HepG2 (cell line): ENCODE measurements around the gene CYSTM1. TPM values are rescaled to one million over a fixed set of nuclear protein-coding genes. Genes with fewer than 3 reads are reported as not detected.

ENCODE experiments used
- ATAC-seq: fragments of 200-7000 bp; cut with Tn5 transposase; 3 replicates; pipeline ENCODE4 v1.9.1; 2020; ENCODE audit warnings: mild to moderate bottlenecking, moderate library complexity
- BruUV-seq: library from RNA; stranded (reverse); fragments of 400-500 nt; replicated peaks from 2 replicates; lab custom pipeline; 2021; lab: Mats Ljungman, UMichigan
- CTCF ChIA-PET: fragments of 300-600 bp; formaldehyde crosslinking; extraction: SDS; loops from one replicate; lab custom pipeline; 2021; ENCODE audit warnings: low total read pairs, inconsistent platforms, low intra/inter-chr PET ratio; lab: Yijun Ruan, JAX
- POLR2A ChIA-PET: fragments of 350-600 bp; sonication (Branson Sonifier 250); formaldehyde crosslinking; loops from one replicate; lab custom pipeline; 2020; ENCODE audit warnings: antibody characterized with exemption, inconsistent platforms; lab: Yijun Ruan, JAX
- DNase-seq: peaks from one replicate; pipeline ENCODE4 v3.0.0-alpha.2; 2015; ENCODE audit warnings: low spot score
- FAIRE-seq: peaks from 3 replicates; lab custom pipeline; 2011; peaks lifted over from hg19 to GRCh38; lab: Jason Lieb, UNC
- H2AFZ ChIP-seq: one replicate; pipeline ENCODE4 v1.6.1; 2011; ENCODE audit warnings: low read length, inconsistent platforms
- H3K27ac ChIP-seq: fragments of 300-600 bp; 3 replicates; pipeline ENCODE4 v1.8.0; 2011; ENCODE audit warnings: mixed run types, mild to moderate bottlenecking, mixed read lengths, low read length, inconsistent platforms; ENCODE audit not compliant: insufficient read depth; ENCODE audit errors: extremely low read length
- H3K27me3 ChIP-seq, 2 experiments: fragments of 200-600 bp in 1 of 2; 2 replicates in 1 of 2; 3 replicates in 1 of 2; pipeline versions ENCODE4 v1.6.0 to v1.8.0; 2011; ENCODE audit warnings: low read length in 2 of 2, mild to moderate bottlenecking in 2 of 2, moderate library complexity in 2 of 2, inconsistent platforms in 1 of 2; ENCODE audit not compliant: insufficient read depth in 2 of 2, control insufficient read depth in 1 of 2
- H3K36me3 ChIP-seq, 2 experiments: fragments of 200-600 bp in 1 of 2; replicated peaks in 1 of 2; 2 replicates in 1 of 2; 3 replicates in 1 of 2; pipeline versions ENCODE4 v1.5.1 to v1.8.0; 2011; ENCODE audit warnings: low read length in 2 of 2, inconsistent platforms in 1 of 2; ENCODE audit not compliant: insufficient read depth in 2 of 2, control insufficient read depth in 1 of 2
- H3K4me1 ChIP-seq: 2 replicates; pipeline ENCODE4 v1.5.1; 2012; ENCODE audit warnings: low read length, inconsistent platforms; ENCODE audit not compliant: insufficient read depth
- H3K4me2 ChIP-seq: 2 replicates; pipeline ENCODE4 v1.6.0; 2011; ENCODE audit warnings: low read depth, low read length, inconsistent platforms
- H3K4me3 ChIP-seq, 3 experiments: fragments of 200-600 bp in 1 of 3; sonication (generic), shearing (Covaris generic) in 1 of 3; replicated peaks in 1 of 3; 2 replicates each; pipeline ENCODE4 v1.5.1; 2011 to 2016; ENCODE audit warnings: low read length in 3 of 3, inconsistent platforms in 2 of 3, low read depth in 2 of 3, mild to moderate bottlenecking in 2 of 3, control low read depth in 1 of 3, mixed read lengths in 1 of 3; ENCODE audit not compliant: insufficient read depth in 1 of 3
- H3K79me2 ChIP-seq: one replicate; pipeline ENCODE4 v1.6.1; 2011; ENCODE audit warnings: low read length, inconsistent platforms; ENCODE audit not compliant: insufficient read depth
- H3K9ac ChIP-seq: 2 replicates; pipeline ENCODE4 v1.6.0; 2011; ENCODE audit warnings: mild to moderate bottlenecking, low read depth, low read length, inconsistent platforms; ENCODE audit not compliant: insufficient read depth
- H3K9me3 ChIP-seq: 2 replicates; pipeline ENCODE4 v1.5.1; 2012; ENCODE audit warnings: mild to moderate bottlenecking, low read length
- H4K20me1 ChIP-seq: 2 replicates; pipeline ENCODE4 v1.6.0; 2011; ENCODE audit warnings: inconsistent platforms, mild to moderate bottlenecking, low read length, moderate library complexity; ENCODE audit not compliant: insufficient read depth
- ATAD3A ChIP-seq: sonication (generic); formaldehyde crosslinking; IDR thresholded peaks from 2 replicates; pipeline ENCODE4 v1.4.0; 2020; ENCODE audit warnings: missing genetic modification reagents
- GZF1 ChIP-seq: sonication (generic); formaldehyde crosslinking; IDR thresholded peaks from 2 replicates; pipeline ENCODE4 v1.5.1; 2020; ENCODE audit warnings: mild to moderate bottlenecking, missing genetic modification reagents
- HES4 ChIP-seq: sonication (generic); formaldehyde crosslinking; IDR thresholded peaks from 2 replicates; pipeline ENCODE4 v1.9.0; 2021; ENCODE audit warnings: mild to moderate bottlenecking, missing genetic modification reagents, borderline replicate concordance
- HNRNPK ChIP-seq: fragments of 200-400 bp; formaldehyde crosslinking; IDR thresholded peaks from 2 replicates; pipeline ENCODE4 v1.6.1; 2018; ENCODE audit warnings: low read length, low read depth, moderate library complexity, mild to moderate bottlenecking; ENCODE audit not compliant: poor library complexity, severe bottlenecking
- MEF2D ChIP-seq: sonication (generic); formaldehyde crosslinking; IDR thresholded peaks from 2 replicates; pipeline ENCODE4 v1.5.1; 2020; ENCODE audit warnings: mild to moderate bottlenecking, missing genetic modification reagents
- MTA1 ChIP-seq: sonication (generic); formaldehyde crosslinking; IDR thresholded peaks from 2 replicates; pipeline ENCODE4 v1.4.0; 2020; ENCODE audit warnings: missing genetic modification reagents, mild to moderate bottlenecking, borderline replicate concordance
- NR2F2 ChIP-seq: IDR thresholded peaks from 2 replicates; pipeline ENCODE4 v1.6.1; 2012; ENCODE audit warnings: low read depth, inconsistent platforms, borderline replicate concordance
- PCBP1 ChIP-seq: fragments of 200-400 bp; formaldehyde crosslinking; IDR thresholded peaks from 2 replicates; pipeline ENCODE4 v1.6.1; 2017; ENCODE audit warnings: mild to moderate bottlenecking, low read depth, low read length, borderline replicate concordance
- RFX5 ChIP-seq: IDR thresholded peaks from 2 replicates; pipeline ENCODE4 v1.6.1; 2011; ENCODE audit warnings: low read depth, low read length, improper control_type of control experiment
- RFXAP ChIP-seq: sonication (generic); formaldehyde crosslinking; IDR thresholded peaks from 2 replicates; pipeline ENCODE4 v1.4.0; 2020; ENCODE audit warnings: missing genetic modification reagents, borderline replicate concordance
- SOX5 ChIP-seq: IDR thresholded peaks from 2 replicates; pipeline ENCODE4 v1.6.1; 2016; ENCODE audit warnings: borderline replicate concordance
- U2AF2 ChIP-seq: fragments of 200-400 bp; formaldehyde crosslinking; IDR thresholded peaks from 2 replicates; pipeline ENCODE4 v1.6.1; 2017; ENCODE audit warnings: low read depth, mild to moderate bottlenecking, low read length
- ZFX ChIP-seq: sonication (generic); formaldehyde crosslinking; IDR thresholded peaks from 2 replicates; pipeline ENCODE4 v1.4.0; 2020; ENCODE audit warnings: mild to moderate bottlenecking, low read depth, missing genetic modification reagents, moderate library complexity
- ZNF547 ChIP-seq: sonication (generic); formaldehyde crosslinking; IDR thresholded peaks from 2 replicates; pipeline ENCODE4 v1.5.1; 2020; ENCODE audit warnings: mild to moderate bottlenecking, missing genetic modification reagents
- WGBS: methylation state at CpG from one replicate; pipeline ENCODE4 v1.1.6; 2017; ENCODE audit warnings: low lambda C conversion rate; 5-methylcytosine and 5-hydroxymethylcytosine counted together
- in situ Hi-C: cut with HindIII; loops from 2 replicates; pipeline ENCODE4 v1.10.0; 2017; ENCODE audit warnings: low pct_unique_long_range_greater_than_20kb; ENCODE audit not compliant: extremely low pct_ligation_motif_present
- intact Hi-C: fragments of 100-400 bp; cut with micrococcal nuclease; formaldehyde crosslinking; loops from one replicate; pipeline ENCODE4 v1.10.0; 2022; ENCODE audit not compliant: unreplicated experiment
- polyA plus RNA-seq, 8 experiments: library from polyadenylated mRNA; depleted of rRNA in 3 of 8; stranded (reverse) in 7 of 8; unstranded in 1 of 8; fragments of >200 nt; fragmentation: Illumina TruSeq in 4 of 8; extraction: Trizol in 4 of 8; gene quantifications; 2 replicates each; pipeline versions ENCODE4 v1.2.1 to v1.2.3, GENCODE V29; 2011 to 2016; ENCODE audit warnings: low read depth in 4 of 8, missing spikeins in 1 of 8, mixed read lengths in 1 of 8; ENCODE audit not compliant: insufficient read depth in 1 of 8
- total RNA-seq, 5 experiments: library from RNA; depleted of rRNA; stranded (reverse); fragments of >200 nt; fragmentation: Illumina TruSeq; extraction: Trizol; gene quantifications; 2 replicates each; pipeline ENCODE4 v1.2.3, GENCODE V29; 2016; ENCODE audit warnings: low read depth in 1 of 5
- TF ChIP-seq, protein P1 (sequence below): sonication (generic); formaldehyde crosslinking; IDR thresholded peaks from 2 replicates; pipeline ENCODE4 v1.5.0; 2020; ENCODE audit warnings: mild to moderate bottlenecking, missing genetic modification reagents, borderline replicate concordance
- TF ChIP-seq, protein P2 (sequence below): sonication (generic); formaldehyde crosslinking; conservative IDR thresholded peaks from 2 replicates; pipeline ENCODE4 v1.4.0; 2020; ENCODE audit warnings: missing genetic modification reagents

CYSTM1 gene
- total and polyA plus RNA-seq, 2 of the 13 experiments (the other 11 are each of a cell fraction or from before 2014, with no cell fraction given): 40.0 to 73.4 TPM

DNA sequence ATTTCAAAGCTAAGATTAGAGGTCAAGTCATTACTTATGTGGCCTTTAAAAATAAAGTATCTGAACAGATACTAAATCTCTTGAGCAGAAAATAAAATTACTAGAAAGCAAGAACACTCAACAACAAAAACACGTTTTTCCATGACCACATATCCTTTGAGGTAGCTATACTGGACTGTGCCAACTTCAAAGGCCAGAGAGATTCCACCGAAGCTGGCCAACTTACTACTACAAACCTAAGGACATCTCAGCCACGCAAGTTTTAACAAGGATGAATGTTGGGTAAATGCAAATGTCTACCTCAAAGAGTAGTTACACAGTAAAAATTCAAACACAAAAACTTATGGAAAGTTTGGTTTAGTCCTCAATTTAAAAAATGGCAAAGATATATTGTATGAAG is 109.0 kb downstream of the CYSTM1 start:
- no peak overlapping the region for H3K4me2 ChIP-seq
- ATAC-seq: no peak
- in situ Hi-C loops: no loop called here
- H4K20me1 ChIP-seq: no peaks in the 10 kb centered on the region
- CTCF ChIA-PET: no interaction called here
- H3K27me3 ChIP-seq: no peaks in the 10 kb centered on the region
- H3K4me3 ChIP-seq: no peak overlapping the region
- peaks cover 58% of the 10 kb centered on the region for H3K79me2 ChIP-seq
- H3K4me1 ChIP-seq: peaks cover 15% of the 10 kb centered on the region; the same call in 1 of the 2 replicates
- H3K9me3 ChIP-seq: no peaks in the 10 kb centered on the region
- intact Hi-C loops: no loop called here
- peaks cover 6 to 14% of the 10 kb centered on the region in 2 experiments; a peak in 3 of 5 replicates for H3K36me3 ChIP-seq
- no peak for DNase-seq
- no peak overlapping the region for H3K9ac ChIP-seq
- FAIRE-seq: no peak
- no peak overlapping the region for H3K27ac ChIP-seq
- H2AFZ ChIP-seq: no peak overlapping the region
- BruUV-seq: no TSS peak
- TF ChIP-seq RFXAP (no peak), GZF1 (CRISPR knock-in tag) (no peak), HES4 (no peak), MEF2D (CRISPR knock-in tag) (no peak), ZNF547 (CRISPR knock-in tag) (no peak), NR2F2 (no peak)
- TF ChIP-seq, protein P1, sequence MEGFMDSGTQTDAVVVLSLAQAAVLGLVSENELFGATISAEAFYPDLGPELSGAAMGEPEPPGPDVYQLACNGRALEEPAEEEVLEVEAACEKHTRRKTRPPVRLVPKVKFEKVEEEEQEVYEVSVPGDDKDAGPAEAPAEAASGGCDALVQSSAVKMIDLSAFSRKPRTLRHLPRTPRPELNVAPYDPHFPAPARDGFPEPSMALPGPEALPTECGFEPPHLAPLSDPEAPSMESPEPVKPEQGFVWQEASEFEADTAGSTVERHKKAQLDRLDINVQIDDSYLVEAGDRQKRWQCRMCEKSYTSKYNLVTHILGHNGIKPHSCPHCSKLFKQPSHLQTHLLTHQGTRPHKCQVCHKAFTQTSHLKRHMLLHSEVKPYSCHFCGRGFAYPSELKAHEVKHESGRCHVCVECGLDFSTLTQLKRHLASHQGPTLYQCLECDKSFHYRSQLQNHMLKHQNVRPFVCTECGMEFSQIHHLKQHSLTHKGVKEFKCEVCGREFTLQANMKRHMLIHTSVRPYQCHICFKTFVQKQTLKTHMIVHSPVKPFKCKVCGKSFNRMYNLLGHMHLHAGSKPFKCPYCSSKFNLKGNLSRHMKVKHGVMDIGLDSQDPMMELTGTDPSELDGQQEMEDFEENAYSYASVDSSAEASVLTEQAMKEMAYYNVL (CRISPR knock-in tag): no peak
- POLR2A ChIA-PET: no interaction called here
- WGBS: 95% methylated on average over 3 of the region's 3 CpGs

DNA sequence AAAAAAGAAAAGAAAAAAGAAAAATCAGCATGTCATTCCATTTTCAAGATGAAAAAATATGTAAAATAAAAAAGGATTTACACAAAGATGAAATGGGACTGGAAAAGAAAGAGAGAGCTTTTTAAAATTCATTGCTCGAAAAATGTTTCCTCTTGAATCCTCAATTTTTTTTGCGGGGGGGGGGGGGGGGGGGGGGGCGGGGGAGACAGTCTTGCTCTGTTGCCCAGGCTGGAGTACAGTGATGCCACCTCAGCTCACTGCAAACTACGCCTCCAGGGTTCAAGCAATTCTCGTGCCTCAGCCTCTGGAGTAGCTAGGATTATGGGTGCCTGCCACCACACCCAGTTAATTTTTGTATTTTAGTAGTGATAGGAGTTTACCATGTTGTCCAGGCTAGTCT is 111.4 kb downstream of the CYSTM1 start:
- POLR2A ChIA-PET: no interaction called here
- FAIRE-seq: no peak

More for the DNA sequence above, 111.4 kb downstream of the CYSTM1 start:
- in situ Hi-C loops (no loop called here), intact Hi-C loops (no loop called here)
- Histone ChIP-seq H3K27me3 (no peaks in the 10 kb centered on the region), H4K20me1 (no peaks in the 10 kb centered on the region), H2AFZ (no peak overlapping the region), H3K27ac (no peak overlapping the region), H3K4me3 (no peak overlapping the region), H3K4me1 (peaks cover 36% of the 10 kb centered on the region), H3K36me3 (peaks cover 3 to 9% of the 10 kb centered on the region in 2 experiments; a peak in 1 of 5 replicates), H3K79me2 (peaks cover 82% of the 10 kb centered on the region), H3K4me2 (no peak overlapping the region), H3K9ac (no peak overlapping the region), H3K9me3 (no peaks in the 10 kb centered on the region)
- CTCF ChIA-PET: no interaction called here
- TF ChIP-seq ATAD3A: no peak
- TF ChIP-seq MTA1: no peak
- no peak for TF ChIP-seq SOX5 (CRISPR knock-in tag)
- TF ChIP-seq HNRNPK: peak; percentile 71
- no peak for TF ChIP-seq ZFX (CRISPR knock-in tag)
- 0 out of 2 replicates have a peak, but pooled peaks have one; percentile 64 for TF ChIP-seq PCBP1
- TF ChIP-seq U2AF2: no peak
- TF ChIP-seq, protein P2, sequence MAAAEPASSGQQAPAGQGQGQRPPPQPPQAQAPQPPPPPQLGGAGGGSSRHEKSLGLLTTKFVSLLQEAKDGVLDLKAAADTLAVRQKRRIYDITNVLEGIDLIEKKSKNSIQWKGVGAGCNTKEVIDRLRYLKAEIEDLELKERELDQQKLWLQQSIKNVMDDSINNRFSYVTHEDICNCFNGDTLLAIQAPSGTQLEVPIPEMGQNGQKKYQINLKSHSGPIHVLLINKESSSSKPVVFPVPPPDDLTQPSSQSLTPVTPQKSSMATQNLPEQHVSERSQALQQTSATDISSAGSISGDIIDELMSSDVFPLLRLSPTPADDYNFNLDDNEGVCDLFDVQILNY (CRISPR knock-in tag): no peak
- no peak for TF ChIP-seq RFX5
- 88% methylated on average over 4 of the region's 5 CpGs for WGBS
- BruUV-seq: no TSS peak
- DNase-seq (no peak), ATAC-seq (no peak)
